CD4-positive, CD25-positive, alpha-beta regulatory T cell (primary cell): ENCODE results near the gene PSG5. TPM values are rescaled to one million over a fixed set of nuclear protein-coding genes. Genes with fewer than 3 reads are reported as not detected.
A peak's percentile ranks its signal among the peaks of the same experiment; 100 is the strongest.
"Not testable (repeated sequence)": the region's sequence is repeated elsewhere in the genome, so short reads cannot be mapped to it uniquely, and the experiment has no call there.

ENCODE experiments used
- ATAC-seq, 2 donors: fragments of 150-1000 bp; cut with Tn5 transposase; one replicate each; pipeline ENCODE4 v1.10.0; 2021; ENCODE audit warnings: low read depth in 2 of 2, moderate number of reproducible peaks in 2 of 2, moderate library complexity in 1 of 2
- DNase-seq, 3 donors: peaks; one replicate each; pipeline versions ENCODE4 v3.0.0 to v3.0.0-alpha.2; 2012 to 2022; ENCODE audit warnings: mixed read lengths in 1 of 3
- H3K27ac ChIP-seq: one replicate; pipeline ENCODE4 v1.7.0; 2013; ENCODE audit warnings: mild to moderate bottlenecking, low read length; ENCODE audit not compliant: insufficient read depth, poor library complexity, severe bottlenecking
- H3K27me3 ChIP-seq: one replicate; pipeline ENCODE4 v1.7.0; 2013; ENCODE audit warnings: low read length; ENCODE audit not compliant: control insufficient read depth, insufficient read depth
- H3K36me3 ChIP-seq: one replicate; pipeline ENCODE4 v1.7.0; 2013; ENCODE audit warnings: mild to moderate bottlenecking, low read length, moderate library complexity; ENCODE audit not compliant: control insufficient read depth, insufficient read depth
- H3K4me1 ChIP-seq: 2 replicates; pipeline ENCODE4 v1.7.0; 2013; ENCODE audit warnings: mild to moderate bottlenecking, low read length; ENCODE audit not compliant: insufficient read depth, control insufficient read depth, poor library complexity, severe bottlenecking
- H3K4me3 ChIP-seq: one replicate; pipeline ENCODE4 v1.7.0; 2013; ENCODE audit warnings: low read depth, mild to moderate bottlenecking, low read length, moderate library complexity
- H3K9me3 ChIP-seq, 2 experiments: 1 replicate in 1 of 2; 2 replicates in 1 of 2; pipeline ENCODE4 v1.7.0; 2013; ENCODE audit warnings: low read length in 2 of 2, mild to moderate bottlenecking in 1 of 2, moderate library complexity in 1 of 2; ENCODE audit not compliant: control insufficient read depth in 2 of 2
- H3K27ac Mint-ChIP-seq, 3 donors: one replicate each; pipeline ENCODE4 v1.8.0; 2020 to 2022; ENCODE audit warnings: mild to moderate bottlenecking in 3 of 3, mixed read lengths in 3 of 3, moderate library complexity in 2 of 3
- H3K27me3 Mint-ChIP-seq: one replicate; pipeline ENCODE4 v1.8.0; 2022; ENCODE audit warnings: mild to moderate bottlenecking, mixed read lengths
- H3K36me3 Mint-ChIP-seq: one replicate; pipeline ENCODE4 v1.8.0; 2020; ENCODE audit warnings: mixed read lengths
- H3K4me1 Mint-ChIP-seq, 4 donors: one replicate each; pipeline ENCODE4 v1.8.0; 2020 to 2022; ENCODE audit warnings: mixed read lengths in 4 of 4, mild to moderate bottlenecking in 1 of 4
- H3K4me3 Mint-ChIP-seq, 4 donors: one replicate each; pipeline ENCODE4 v1.8.0; 2020 to 2022; ENCODE audit warnings: mild to moderate bottlenecking in 4 of 4, mixed read lengths in 4 of 4, moderate library complexity in 3 of 4
- H3K9me3 Mint-ChIP-seq, 7 donors: one replicate each; pipeline ENCODE4 v1.8.0; 2020 to 2022; ENCODE audit warnings: mixed read lengths in 7 of 7, mild to moderate bottlenecking in 3 of 7, moderate library complexity in 2 of 7
- polyA plus RNA-seq, 4 donors: library from polyadenylated mRNA; unstranded; fragments of 300-500 nt; fragmentation: Illumina TruSeq; gene quantifications; one replicate each; pipeline ENCODE4 v1.2.3, GENCODE V29; 2021
- total RNA-seq: library from RNA; stranded (reverse); gene quantifications from one replicate; pipeline ENCODE4 v1.2.3, GENCODE V29; 2022

PSG5 gene
- total and polyA plus RNA-seq, 5 donors from 2014 or later: not detected

DNA sequence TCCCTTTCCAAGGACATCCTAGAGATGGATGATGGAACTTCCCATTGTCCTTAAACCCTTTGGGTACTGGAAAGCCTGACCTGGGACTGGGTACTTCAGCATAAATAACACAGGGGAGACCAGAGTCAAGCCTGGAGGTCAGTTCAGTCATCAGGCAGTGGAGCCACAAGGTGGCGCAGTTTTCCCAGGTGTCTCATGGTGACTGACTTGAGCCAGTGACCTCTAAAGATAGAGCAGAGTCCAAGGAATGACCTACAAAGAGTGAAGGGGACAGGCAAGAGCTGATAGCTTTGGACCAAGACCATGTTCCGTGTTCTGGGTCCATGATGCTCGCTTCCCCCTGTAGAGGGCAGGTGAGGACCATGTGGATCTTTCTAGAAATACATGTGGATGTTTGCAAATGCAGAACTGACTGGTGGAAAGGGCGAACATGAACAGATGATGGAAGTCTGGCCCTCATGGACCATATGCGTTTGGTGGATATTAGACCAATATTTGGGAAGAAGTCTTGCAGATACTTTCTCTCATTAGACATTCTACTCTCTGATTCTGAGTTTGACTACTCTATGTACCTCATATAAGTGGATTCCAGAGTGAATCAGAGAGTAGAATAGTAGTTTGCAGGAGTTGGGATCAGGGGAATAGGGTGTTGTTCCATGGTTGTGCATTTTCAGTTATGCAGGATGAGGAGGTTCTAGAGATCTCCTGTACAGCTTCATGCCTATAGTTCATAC is 12.5 kb upstream of the PSG5 start:
- H3K27me3 ChIP-seq, H3K4me1 Mint-ChIP-seq, H3K9me3 Mint-ChIP-seq, H3K4me3 Mint-ChIP-seq, H3K27ac ChIP-seq, H3K4me1 ChIP-seq, H3K36me3 ChIP-seq, ATAC-seq, H3K36me3 Mint-ChIP-seq, H3K4me3 ChIP-seq, H3K9me3 ChIP-seq, H3K27ac Mint-ChIP-seq: not testable (repeated sequence)
- peaks cover 11% of the 10 kb centered on the region for H3K27me3 Mint-ChIP-seq
- DNase-seq: peak in 1 of 3 donors; percentile 1

DNA sequence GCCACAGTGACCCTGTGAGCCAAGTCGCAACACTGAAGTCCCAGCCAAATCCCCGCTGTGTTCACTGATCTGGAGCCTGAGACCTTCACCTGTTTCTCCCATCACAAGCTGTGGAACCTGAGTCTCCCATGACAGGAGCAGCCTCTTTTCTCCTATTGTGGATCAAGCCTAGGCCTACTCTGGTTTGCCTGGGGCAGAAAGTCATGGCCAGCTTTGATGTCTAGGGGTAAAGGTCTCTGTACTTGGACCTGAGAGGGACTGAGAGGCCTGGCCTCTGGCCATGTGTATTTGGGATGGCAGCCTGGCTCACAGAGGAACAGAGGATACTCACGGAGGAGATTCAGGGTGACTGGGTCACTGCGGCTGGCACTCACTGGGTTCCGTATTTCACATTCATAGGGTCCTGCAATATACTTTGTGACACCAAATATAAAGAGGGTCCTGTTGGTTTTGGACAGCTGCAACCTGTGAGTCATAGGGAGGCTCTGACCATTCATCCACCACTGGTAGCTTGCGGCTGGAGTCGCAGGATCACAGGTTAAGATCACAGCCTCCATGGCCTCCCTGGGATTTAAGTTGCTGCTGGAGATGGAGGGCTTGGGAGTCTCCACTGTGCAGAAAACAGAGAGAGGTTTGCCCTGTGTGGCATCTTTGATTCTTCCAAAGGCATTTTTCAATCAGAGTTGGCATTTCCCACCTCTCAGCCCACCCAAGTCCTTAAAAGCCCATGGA is 11.5 kb upstream of the PSG5 start:
- not testable (repeated sequence) for H3K36me3 ChIP-seq, H3K27ac ChIP-seq, H3K27me3 ChIP-seq, H3K4me3 ChIP-seq, H3K9me3 Mint-ChIP-seq, ATAC-seq, H3K9me3 ChIP-seq, H3K4me3 Mint-ChIP-seq, H3K4me1 Mint-ChIP-seq, H3K36me3 Mint-ChIP-seq, H3K27ac Mint-ChIP-seq, H3K4me1 ChIP-seq, DNase-seq
- H3K27me3 Mint-ChIP-seq: peaks cover 14% of the 10 kb centered on the region

DNA sequence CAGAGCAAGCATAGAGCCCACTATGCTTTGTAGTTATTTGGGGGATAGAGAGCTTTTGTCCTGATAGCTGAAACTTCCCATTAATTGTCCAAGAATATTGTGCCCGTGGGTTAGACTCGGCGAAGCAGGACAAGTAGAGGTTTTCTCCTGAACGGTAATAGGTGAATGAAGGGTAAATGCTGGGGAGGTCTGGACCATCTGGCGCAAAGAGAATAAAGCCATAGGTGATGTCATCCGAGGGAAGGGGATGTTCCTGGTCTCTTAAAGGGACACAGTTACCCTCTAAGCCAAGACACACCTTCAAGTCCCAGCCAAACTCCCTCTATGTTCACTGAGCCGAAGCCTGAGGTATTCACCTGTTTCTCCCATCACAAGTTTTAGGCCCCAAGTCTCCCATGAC is 8.1 kb upstream of the PSG5 start:
- ATAC-seq, H3K27me3 ChIP-seq, H3K36me3 ChIP-seq, H3K9me3 Mint-ChIP-seq, H3K4me3 ChIP-seq, H3K9me3 ChIP-seq, H3K27ac ChIP-seq, H3K36me3 Mint-ChIP-seq, H3K4me3 Mint-ChIP-seq, H3K27ac Mint-ChIP-seq, DNase-seq, H3K4me1 Mint-ChIP-seq, H3K4me1 ChIP-seq: not testable (repeated sequence)
- peaks cover 13% of the 10 kb centered on the region for H3K27me3 Mint-ChIP-seq

DNA sequence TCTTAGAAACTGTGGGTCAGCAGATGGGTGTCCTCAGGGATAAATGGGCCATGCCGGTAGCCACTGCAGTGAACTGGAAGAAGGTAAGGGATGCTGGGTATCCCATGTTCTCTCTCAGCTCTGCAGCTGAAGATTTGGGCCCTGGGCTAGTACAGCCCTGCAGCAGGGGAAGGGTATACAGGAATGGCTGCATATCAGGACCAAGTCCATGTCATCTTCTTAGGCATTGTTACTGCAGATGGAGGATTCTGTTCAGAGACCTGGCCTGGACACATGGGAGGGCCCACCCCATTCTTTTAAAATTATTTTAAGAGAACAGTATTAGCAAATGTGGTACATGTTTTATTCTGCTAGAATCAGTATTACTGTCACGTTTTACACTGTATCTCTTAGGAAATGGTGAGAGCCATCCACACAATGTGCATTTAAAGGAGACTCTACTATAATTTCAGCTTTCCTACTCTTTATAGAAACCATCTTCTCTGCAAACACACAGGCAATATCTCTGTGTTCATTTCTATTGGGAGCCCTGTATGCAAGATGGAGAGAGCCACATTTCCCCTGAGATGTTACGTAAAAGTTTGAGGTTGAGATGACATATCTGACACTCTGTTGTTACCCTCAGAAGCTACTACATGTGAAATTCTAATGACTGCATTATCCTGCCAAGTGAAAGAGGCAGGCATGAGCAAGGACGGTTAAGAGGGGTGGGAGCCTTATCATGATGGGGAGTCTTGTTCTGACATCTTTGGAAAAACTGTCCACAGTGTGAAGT is 6.2 kb upstream of the PSG5 start:
- H3K27me3 Mint-ChIP-seq: peaks cover 13% of the 10 kb centered on the region
- H3K4me3 ChIP-seq, DNase-seq, H3K9me3 ChIP-seq, H3K36me3 Mint-ChIP-seq, H3K27me3 ChIP-seq, H3K4me3 Mint-ChIP-seq, H3K36me3 ChIP-seq, H3K4me1 Mint-ChIP-seq, H3K4me1 ChIP-seq, ATAC-seq, H3K27ac ChIP-seq, H3K9me3 Mint-ChIP-seq, H3K27ac Mint-ChIP-seq: not testable (repeated sequence)

DNA sequence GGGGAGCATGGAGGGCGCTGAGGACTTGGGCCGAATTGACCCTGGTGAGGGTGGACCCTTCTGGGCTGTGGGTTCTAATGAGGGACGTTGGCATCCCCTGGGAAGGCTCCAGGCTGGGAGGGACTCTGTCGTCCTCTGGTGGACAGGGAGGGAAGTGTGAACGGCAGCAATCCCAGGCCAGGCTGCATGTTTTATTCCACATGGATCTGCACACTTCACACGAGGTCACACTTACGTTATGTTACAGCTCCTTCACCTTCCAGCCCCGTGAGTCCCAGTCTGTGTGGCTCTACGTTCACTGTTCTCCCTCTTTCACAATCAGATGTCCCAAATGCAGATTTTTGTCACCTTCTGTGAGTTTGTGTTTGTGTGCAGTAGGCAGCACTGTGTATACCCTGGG is 1.8 kb upstream of the PSG5 start:
- not testable (repeated sequence) for H3K9me3 Mint-ChIP-seq, H3K9me3 ChIP-seq, H3K4me1 ChIP-seq, DNase-seq, H3K27me3 ChIP-seq, H3K27ac Mint-ChIP-seq, H3K4me3 ChIP-seq, H3K36me3 Mint-ChIP-seq, ATAC-seq, H3K36me3 ChIP-seq, H3K4me1 Mint-ChIP-seq, H3K27me3 Mint-ChIP-seq, H3K27ac ChIP-seq, H3K4me3 Mint-ChIP-seq

DNA sequence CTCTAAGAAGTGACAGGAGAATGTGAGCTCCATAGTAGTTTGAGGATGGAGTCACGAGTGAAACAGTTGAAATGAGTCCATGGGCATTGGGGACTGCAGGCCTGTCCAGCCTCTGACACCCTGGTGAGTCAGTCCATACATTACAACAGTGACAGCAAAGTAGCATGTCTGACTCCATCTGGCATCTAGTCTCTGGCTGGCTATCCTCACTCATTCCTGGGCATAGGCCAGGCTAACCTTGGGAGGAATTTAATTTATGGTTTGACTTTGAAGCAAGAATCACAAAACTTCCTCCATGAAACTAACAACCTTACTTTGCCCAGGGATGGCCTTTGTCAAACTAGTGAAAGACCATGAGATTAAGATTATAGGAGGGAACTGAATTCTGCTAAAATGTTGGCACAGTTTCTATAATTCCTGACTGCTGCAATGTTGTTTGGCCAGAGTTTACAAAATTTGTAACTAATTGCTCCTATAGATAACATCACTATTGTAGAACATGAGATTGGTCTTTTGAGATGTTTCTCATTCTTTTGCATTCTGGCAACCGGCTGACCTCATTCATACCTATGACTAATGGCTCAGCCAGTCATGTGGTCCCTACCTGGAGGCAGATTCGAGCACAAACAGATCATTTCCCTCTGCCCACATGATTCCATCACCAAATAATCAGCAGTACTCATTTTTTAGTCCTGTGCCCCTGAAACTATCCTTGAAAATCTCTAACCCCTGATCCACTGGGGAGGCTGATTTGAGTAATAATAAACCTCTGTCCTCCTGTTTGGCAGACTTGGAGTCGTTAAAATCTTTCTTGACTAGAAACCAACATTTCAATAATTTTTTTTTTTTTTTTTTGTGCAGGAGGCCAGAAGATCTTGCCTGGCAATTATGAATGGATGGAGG is 4.2 kb downstream of the PSG5 start:
- not testable (repeated sequence) for H3K36me3 ChIP-seq, H3K27me3 Mint-ChIP-seq, H3K9me3 Mint-ChIP-seq

DNA sequence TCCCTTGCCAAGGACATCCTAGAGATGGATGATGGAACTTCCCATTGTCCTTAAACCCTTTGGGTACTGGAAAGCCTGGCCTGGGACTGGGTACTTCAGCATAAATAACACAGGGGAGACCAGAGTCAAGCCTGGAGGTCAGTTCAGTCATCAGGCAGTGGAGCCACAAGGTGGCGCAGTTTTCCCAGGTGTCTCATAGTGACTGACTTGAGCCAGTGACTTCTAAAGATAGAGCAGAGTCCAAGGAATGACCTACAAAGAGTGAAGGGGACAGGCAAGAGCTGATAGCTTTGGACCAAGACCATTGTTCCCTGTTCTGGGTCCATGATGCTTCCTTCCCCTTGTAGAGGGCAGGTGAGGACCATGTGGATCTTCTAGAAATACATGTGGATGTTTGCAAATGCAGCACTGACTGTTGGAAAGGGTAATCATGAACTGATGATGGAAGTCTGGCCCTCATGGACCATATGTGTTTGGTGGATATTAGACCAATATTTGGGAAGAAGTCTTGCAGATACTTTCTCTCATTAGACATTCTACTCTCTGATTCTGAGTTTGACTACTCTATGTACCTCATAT is 6.7 kb downstream of the PSG5 start:
- H3K9me3 ChIP-seq, H3K4me1 Mint-ChIP-seq, H3K27ac Mint-ChIP-seq, H3K4me3 Mint-ChIP-seq, H3K4me3 ChIP-seq, H3K36me3 ChIP-seq, DNase-seq, H3K27ac ChIP-seq, H3K9me3 Mint-ChIP-seq, ATAC-seq, H3K27me3 ChIP-seq, H3K27me3 Mint-ChIP-seq, H3K36me3 Mint-ChIP-seq, H3K4me1 ChIP-seq: not testable (repeated sequence)

More for the DNA sequence above, 4.2 kb downstream of the PSG5 start:
- H3K4me3 ChIP-seq, ATAC-seq, H3K4me1 Mint-ChIP-seq, H3K27me3 ChIP-seq, H3K4me1 ChIP-seq, H3K27ac Mint-ChIP-seq, H3K9me3 ChIP-seq, H3K4me3 Mint-ChIP-seq, DNase-seq, H3K36me3 Mint-ChIP-seq, H3K27ac ChIP-seq: not testable (repeated sequence)
